Suprapubic skin (tissue), 4 donors: Measurements from ENCODE around the gene SNCG.

Experiments
- CTCF ChIP-seq, 2 donors: fragments of 200-600 bp in 1 of 2; fragments of 450-650 bp in 1 of 2; sonication (generic) in 1 of 2; IDR thresholded peaks; one replicate each; pipeline ENCODE4 v1.5.1; 2016 to 2019; ENCODE audit warnings: antibody characterized with exemption in 2 of 2, mild to moderate bottlenecking in 1 of 2, moderate library complexity in 1 of 2
- EP300 ChIP-seq: sonication (generic); formaldehyde crosslinking; IDR thresholded peaks from one replicate; pipeline ENCODE4 v1.6.1; 2017; ENCODE audit warnings: antibody characterized with exemption
- POLR2A ChIP-seq, 2 donors: fragments of 450-650 bp; IDR thresholded peaks; one replicate each; pipeline ENCODE4 v1.6.1; 2017; ENCODE audit warnings: antibody characterized with exemption in 2 of 2, mild to moderate bottlenecking in 2 of 2, moderate library complexity in 2 of 2
- POLR2AphosphoS5 ChIP-seq, 3 donors: sonication (generic); formaldehyde crosslinking; IDR thresholded peaks; one replicate each; pipeline ENCODE4 v1.6.1; 2017; ENCODE audit warnings: antibody characterized with exemption in 3 of 3

GRCh38 chr10:86936661-86937501, 21.5 kb upstream of the SNCG start:
- TF ChIP-seq CTCF (IDR thresholded peaks at IDR 0.05) (no peak), POLR2A (IDR thresholded peaks at IDR 0.05) (no peak), EP300 (no peak), POLR2AphosphoS5 (IDR thresholded peaks at IDR 0.05) (no peak)
